ENCODE measurements around the gene HIVEP1. TPM values are rescaled to one million over a fixed set of nuclear protein-coding genes. Genes with fewer than 3 reads are reported as not detected.

HIVEP1 gene
- total and polyA plus RNA-seq, 2 of the 13 experiments (the other 11 are each of a cell fraction or from before 2014, with no cell fraction given): 7.4 to 9.9 TPM

- TF ChIP-seq, protein P1, sequence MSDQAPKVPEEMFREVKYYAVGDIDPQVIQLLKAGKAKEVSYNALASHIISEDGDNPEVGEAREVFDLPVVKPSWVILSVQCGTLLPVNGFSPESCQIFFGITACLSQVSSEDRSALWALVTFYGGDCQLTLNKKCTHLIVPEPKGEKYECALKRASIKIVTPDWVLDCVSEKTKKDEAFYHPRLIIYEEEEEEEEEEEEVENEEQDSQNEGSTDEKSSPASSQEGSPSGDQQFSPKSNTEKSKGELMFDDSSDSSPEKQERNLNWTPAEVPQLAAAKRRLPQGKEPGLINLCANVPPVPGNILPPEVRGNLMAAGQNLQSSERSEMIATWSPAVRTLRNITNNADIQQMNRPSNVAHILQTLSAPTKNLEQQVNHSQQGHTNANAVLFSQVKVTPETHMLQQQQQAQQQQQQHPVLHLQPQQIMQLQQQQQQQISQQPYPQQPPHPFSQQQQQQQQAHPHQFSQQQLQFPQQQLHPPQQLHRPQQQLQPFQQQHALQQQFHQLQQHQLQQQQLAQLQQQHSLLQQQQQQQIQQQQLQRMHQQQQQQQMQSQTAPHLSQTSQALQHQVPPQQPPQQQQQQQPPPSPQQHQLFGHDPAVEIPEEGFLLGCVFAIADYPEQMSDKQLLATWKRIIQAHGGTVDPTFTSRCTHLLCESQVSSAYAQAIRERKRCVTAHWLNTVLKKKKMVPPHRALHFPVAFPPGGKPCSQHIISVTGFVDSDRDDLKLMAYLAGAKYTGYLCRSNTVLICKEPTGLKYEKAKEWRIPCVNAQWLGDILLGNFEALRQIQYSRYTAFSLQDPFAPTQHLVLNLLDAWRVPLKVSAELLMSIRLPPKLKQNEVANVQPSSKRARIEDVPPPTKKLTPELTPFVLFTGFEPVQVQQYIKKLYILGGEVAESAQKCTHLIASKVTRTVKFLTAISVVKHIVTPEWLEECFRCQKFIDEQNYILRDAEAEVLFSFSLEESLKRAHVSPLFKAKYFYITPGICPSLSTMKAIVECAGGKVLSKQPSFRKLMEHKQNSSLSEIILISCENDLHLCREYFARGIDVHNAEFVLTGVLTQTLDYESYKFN (CRISPR knock-in tag; conservative IDR thresholded peaks at IDR 0.05): no peak
- TF ChIP-seq ZNF513 (CRISPR knock-in tag; conservative IDR thresholded peaks at IDR 0.05) (no peak), SMAD3 (CRISPR knock-in tag; IDR thresholded peaks at IDR 0.05) (no peak), ZNF776 (CRISPR knock-in tag; IDR thresholded peaks at IDR 0.05) (0 out of 2 replicates have a peak, but pooled peaks have one; percentile 51), TOE1 (CRISPR knock-in tag; IDR thresholded peaks at IDR 0.05) (no peak), ZNF546 (CRISPR knock-in tag; conservative IDR thresholded peaks at IDR 0.05) (no peak), ZFAT (CRISPR knock-in tag; conservative IDR thresholded peaks at IDR 0.05) (no peak), NFE2L1 (CRISPR knock-in tag; IDR thresholded peaks at IDR 0.05; ENCODE audit: borderline replicate concordance) (no peak), NFKBIZ (CRISPR knock-in tag; IDR thresholded peaks at IDR 0.05) (0 out of 2 replicates have a peak, but pooled peaks have one; percentile 50), REPIN1 (CRISPR knock-in tag; IDR thresholded peaks at IDR 0.05; ENCODE audit: borderline replicate concordance, low read depth) (peak; percentile 50; the same call in 1 of the 2 replicates), IRX3 (CRISPR knock-in tag; IDR thresholded peaks at IDR 0.05; ENCODE audit: borderline replicate concordance, low read depth) (no peak), MIXL1 (CRISPR knock-in tag; IDR thresholded peaks at IDR 0.05) (no peak), ZNF816 (CRISPR knock-in tag; IDR thresholded peaks at IDR 0.05; ENCODE audit: borderline replicate concordance) (no peak), RFX3 (CRISPR knock-in tag; IDR thresholded peaks at IDR 0.05) (no peak), JUNB (CRISPR knock-in tag; IDR thresholded peaks at IDR 0.05; ENCODE audit: borderline replicate concordance) (no peak), SP140L (CRISPR knock-in tag; IDR thresholded peaks at IDR 0.05; ENCODE audit: borderline replicate concordance) (no peak), TP53 (CRISPR knock-in tag; conservative IDR thresholded peaks at IDR 0.05) (no peak), GABPB1 (CRISPR knock-in tag; IDR thresholded peaks at IDR 0.05) (peak; percentile 57), JARID2 (CRISPR knock-in tag; IDR thresholded peaks at IDR 0.05; ENCODE audit: insufficient replicate concordance) (no peak), YY1 (IDR thresholded peaks at IDR 0.05; ENCODE audit: insufficient read depth, insufficient replicate concordance, low read depth, low read length) (peak; percentile 12), MIER2 (CRISPR knock-in tag; IDR thresholded peaks at IDR 0.05) (no peak), SIX4 (CRISPR knock-in tag; IDR thresholded peaks at IDR 0.05) (no peak), TFAP4 (IDR thresholded peaks at IDR 0.05; ENCODE audit: borderline replicate concordance, low read depth) (peak; percentile 62; the same call in 1 of the 2 replicates)
- TF ChIP-seq, protein P2, sequence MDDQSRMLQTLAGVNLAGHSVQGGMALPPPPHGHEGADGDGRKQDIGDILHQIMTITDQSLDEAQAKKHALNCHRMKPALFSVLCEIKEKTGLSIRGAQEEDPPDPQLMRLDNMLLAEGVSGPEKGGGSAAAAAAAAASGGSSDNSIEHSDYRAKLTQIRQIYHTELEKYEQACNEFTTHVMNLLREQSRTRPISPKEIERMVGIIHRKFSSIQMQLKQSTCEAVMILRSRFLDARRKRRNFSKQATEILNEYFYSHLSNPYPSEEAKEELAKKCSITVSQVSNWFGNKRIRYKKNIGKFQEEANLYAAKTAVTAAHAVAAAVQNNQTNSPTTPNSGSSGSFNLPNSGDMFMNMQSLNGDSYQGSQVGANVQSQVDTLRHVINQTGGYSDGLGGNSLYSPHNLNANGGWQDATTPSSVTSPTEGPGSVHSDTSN (CRISPR knock-in tag; IDR thresholded peaks at IDR 0.05; ENCODE audit: borderline replicate concordance): no peak
These were observed 620 bp downstream of the HIVEP1 start (continued) for GRCh38 chr6:12012558-12013306.

Measured in HepG2 (cell line).